HG02943 (cell line): ENCODE data around the gene AFMID.

Experiments
- ATAC-seq: cut with Tn5 transposase; IDR thresholded peaks from one replicate; pipeline ENCODE4 v1.9.1; 2021; ENCODE audit warnings: mild to moderate bottlenecking, low read depth, moderate library complexity; ENCODE audit not compliant: unreplicated experiment

AFMID gene

GRCh38 chr17:78235885-78236284, 48.7 kb downstream of the AFMID start:
- no peak for ATAC-seq

GRCh38 chr17:78236362-78237127, 49.4 kb downstream of the AFMID start:
- no peak for ATAC-seq

DNA sequence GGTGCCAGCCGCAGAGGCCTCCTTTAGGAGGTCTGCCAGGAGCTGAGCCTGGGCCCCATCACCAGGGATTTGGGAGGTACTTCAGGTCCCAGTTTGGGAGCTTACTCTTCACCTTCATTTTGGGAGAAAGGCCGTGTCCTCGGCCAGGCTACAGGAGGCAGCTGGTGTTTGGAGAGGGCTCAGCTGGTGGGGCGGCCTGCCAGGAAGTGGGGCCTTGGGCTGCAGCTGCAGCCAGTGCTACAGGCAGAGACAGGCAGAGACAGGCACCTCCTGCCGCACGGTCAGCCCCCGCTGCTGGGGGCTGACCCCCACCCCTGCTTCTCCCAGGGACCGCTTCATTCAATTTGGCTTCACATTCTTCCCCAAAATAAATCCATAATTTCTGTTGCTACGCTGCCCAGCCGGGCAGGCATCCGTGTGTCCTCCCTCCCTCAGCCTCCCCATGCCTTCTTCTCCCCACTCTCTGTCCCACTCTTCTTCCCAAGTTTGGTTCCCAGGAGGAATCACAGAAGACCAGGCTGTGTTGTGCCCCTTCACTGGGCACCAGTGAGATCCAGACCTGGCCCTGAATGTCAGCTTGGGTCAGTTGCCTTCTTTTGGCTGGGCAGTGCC, 50.3 kb downstream of the AFMID start:
- no peak for ATAC-seq

GRCh38 chr17:78238823-78239488, 51.8 kb downstream of the AFMID start:
- no peak for ATAC-seq

DNA sequence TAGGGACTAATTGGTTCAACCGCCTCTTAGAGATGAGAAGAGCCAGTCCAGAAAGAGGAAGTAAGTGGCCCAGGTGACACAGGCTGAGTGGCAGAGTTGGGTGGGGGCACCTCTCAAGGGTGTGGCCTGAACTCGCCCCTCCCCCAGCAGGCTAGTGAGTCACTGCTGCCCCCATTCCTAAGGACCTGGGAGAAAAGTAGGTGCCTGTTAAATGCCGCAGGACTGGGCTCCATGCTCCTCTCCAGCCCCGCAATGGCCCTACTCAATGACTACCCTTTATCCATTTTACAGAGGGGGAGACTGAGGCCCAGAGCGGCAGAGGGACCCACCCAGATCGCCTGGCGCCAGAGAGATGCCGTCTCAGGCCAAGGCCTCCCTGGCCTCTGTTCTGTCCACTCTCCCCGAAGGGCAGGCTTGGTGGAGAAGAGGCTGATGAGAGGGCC, 52.3 kb downstream of the AFMID start:
- ATAC-seq = no peak

DNA sequence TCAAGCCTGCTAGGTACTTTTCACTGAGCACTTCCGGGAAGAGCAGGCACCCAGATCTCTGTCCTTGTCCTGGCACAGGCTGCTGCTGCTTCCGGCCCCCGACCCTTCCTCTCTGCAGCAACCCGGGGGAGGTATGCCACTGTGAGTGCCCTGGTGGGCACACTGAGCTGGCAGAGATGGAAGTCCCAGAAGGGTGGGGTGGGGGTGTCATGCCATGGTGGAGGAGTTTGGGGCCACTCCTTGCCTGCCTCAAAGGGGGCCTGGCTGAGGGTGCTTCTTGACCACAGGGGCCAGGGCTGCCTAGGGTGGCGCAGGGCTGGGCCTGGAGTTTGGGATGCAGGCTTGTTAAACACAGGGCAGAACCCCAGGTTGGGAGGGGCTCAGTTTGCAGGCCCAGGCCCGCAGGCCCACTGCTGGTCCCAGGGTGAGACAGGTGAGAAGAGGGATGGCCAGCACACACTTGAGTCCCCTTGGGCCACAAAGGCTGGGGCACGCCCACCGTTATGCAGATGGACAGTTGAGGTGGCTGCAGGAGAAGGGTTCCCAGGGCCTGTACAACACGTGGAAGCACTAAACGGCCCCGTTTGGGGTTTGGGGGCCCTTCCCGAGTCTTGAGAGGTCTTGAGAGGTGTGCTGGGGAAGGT, 53.0 kb downstream of the AFMID start:
- no peak for ATAC-seq

DNA sequence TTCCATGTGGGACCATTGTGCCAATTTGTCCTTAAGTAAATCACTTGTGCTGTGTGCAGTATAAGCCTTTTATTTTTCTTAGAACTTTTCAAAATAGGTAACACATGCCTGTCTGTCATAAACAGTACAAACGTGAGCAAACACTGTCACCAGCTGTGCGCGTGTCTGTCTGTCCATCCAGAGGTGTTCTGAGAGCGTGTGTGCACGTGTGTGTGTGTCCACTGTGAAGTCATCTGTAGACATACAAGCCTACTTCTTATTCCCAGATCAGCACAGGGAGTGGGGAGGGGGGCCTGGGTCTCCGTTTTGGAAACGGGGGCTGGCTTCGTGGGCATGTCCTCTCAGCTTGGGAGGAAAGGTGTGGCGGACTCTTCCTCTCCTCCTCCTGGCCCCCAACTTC, 53.7 kb downstream of the AFMID start:
- no peak for ATAC-seq

DNA sequence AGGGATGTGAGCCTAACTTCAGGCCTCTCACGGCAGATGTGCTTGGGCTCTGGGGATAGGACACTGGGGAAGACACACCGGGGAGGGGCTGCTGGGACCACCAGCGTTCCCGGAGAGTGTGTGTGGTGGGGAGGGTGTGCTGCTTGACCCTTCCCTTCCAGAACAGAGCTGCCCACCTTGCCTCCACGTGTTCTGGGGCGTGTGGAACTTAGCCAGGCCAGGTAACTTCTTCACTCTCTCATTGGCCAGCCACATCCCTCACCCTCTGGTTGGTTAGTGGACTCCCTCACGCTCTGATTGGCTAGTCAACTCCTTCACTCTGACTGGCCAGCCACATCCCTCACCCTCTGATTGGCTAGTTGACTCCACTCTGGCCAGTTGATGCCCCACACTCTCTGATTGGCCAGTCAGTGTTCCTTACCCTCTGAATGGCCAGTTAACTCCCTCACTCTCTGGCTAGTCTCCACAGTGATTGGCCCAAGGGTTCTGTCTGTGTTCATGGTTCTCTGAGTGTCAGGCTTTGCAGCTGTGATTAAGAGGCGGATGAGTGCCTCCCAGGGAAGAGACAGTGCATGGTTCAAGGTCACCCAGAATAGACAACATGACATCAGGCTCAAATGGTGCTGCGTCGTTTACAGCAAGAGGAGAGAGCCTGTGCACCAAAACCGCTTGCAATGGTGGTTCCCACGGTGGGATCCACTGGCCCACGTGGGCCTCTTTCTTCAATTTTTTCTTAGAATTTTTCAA, 54.3 kb downstream of the AFMID start:
- no peak for ATAC-seq

DNA sequence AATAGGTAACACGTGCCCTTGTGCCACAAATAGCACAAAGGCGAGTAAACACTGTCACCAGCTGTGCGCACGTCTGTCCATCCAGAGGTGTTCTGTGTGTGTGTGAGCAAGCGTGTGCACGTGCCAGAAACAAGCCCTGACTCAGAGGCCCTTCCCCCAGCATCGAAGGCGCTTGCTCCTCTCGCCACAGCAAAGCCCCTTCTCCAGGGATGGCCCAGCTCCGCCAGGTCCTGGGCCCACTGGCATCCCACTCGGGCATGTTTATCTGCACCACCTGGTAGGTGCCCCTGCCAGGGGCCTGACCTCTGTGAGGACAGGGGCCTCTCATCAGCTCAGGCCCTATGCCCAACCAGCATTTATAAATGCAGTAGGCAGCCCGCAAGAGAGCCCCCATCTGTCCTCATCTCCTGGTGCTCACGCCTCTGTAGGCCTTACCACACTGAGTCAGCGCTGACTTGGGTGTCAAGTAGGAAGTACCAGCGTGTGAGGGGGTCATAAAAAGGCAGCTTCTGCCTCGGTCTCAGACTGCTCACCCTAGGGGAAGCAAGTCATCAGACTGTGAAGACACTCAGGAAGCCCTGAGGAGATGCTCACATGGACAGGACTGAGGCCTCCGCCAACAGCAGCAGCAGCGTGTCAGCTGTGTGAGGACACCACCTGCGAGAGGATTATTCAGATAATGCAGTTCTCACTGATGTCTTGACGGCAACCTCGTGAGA, 55.0 kb downstream of the AFMID start:
- ATAC-seq = no peak

DNA sequence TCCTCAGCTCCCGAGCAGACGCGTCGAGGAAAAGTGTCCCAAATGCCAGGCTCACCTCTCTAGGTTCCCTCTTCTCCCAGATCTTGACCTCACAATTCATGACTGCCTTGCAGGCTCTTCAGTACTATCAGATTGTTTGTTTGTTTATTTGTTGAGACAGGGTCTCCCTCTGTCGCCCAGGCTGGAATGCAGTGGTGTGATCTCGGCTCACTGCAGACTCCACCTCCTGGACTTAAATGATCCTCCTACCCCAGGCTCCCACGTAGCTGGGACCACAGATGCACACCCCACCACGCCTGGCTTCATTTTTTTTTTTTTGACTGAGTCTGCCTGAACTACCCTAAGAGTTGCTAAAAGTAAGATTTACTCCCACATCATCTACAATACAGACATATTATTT, 60.1 kb downstream of the AFMID start:
- no peak for ATAC-seq

- no peak for ATAC-seq
Observed at GRCh38 chr17:78248051-78248914, 61.1 kb downstream of the AFMID start.

DNA sequence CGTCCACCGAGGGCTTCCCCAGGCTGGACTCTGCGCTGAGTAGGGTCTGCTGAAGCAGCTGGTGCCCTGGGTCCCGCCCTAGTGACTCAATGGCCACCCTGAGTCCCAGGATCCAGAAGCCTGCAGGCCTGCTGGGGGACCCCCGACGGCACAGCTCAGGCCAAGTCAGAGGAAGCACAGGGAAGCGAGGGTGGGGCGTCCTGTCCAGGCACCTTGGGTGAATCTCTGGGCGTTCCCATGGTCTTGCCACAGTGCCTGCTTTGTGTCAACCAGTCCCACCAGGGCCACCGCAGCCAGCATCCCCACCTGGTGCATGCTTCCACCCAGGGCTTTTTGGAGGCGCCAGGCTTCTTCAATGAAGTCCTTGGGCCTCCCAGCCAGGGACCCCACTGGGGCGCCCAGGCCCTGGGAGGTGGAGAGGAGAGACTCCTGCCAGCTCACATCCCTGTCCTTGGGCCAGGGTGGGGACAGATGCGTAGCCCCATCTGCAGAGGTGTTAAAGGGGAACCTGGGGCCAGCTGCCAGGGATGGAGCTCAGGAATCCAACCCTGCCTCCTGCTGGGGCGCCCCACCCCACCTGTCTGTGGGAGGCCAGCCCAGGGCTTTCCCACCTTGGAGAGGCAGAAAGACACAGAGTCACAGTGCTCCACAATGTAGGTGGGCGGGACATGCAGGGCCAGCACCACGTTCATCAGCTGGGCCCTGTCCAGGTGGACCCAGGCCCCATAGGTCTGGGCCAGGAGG, 62.1 kb downstream of the AFMID start:
- ATAC-seq = no peak

- no peak for ATAC-seq
Observed at GRCh38 chr17:78249818-78250806, 63.0 kb downstream of the AFMID start.

GRCh38 chr17:78250891-78251772, 64.0 kb downstream of the AFMID start:
- ATAC-seq = no peak

- ATAC-seq = no peak
Observed at GRCh38 chr17:78251773-78252103, 64.6 kb downstream of the AFMID start.

DNA sequence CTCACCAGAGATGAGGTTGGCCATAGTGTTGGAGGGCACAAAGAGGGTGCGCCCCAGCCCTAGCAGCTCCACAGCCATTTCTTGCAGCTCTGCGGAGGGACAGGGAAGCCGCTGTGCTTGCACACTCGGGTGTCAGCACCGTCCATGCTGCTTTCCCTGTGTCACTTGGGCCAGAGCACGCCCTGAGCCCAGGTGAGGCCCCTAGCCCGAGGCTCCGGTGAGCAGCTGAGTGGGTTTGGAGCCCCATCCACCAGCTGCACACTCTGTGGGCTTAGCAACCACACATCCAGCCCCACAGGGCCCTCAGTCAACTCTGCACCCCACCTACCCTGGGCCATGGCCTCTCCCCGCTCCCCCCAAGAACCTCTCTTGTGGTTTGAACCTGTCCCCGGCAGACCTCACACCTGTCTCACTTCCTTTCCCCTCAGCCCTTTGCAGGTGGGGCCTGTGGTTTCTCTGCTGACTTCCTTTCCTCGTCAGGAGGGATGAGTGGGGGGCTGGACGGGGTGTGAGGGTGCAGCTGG, 65.0 kb downstream of the AFMID start:
- no peak for ATAC-seq
